Activated CD8-positive, alpha-beta memory T cell treated with anti-CD3 and anti-CD28 coated beads for 36 hours (primary cell): ENCODE data around the gene PPP6R3. TPM values are rescaled to one million over a fixed set of nuclear protein-coding genes. Genes with fewer than 3 reads are reported as not detected.
"Not testable (repeated sequence)": the region's sequence is repeated elsewhere in the genome, so short reads cannot be mapped to it uniquely, and the experiment has no call there.

Experiments used
- CTCF ChIA-PET: fragments of 350-600 bp; sonication (Branson Sonifier 250); formaldehyde crosslinking; loops from one replicate; lab custom pipeline; 2021; ENCODE audit warnings: antibody characterized with exemption; lab: Charles Lee
- POLR2A ChIA-PET: fragments of 350-600 bp; sonication (Branson Sonifier 250); formaldehyde crosslinking; loops from one replicate; lab custom pipeline; 2021; ENCODE audit warnings: antibody characterized with exemption; lab: Charles Lee
- total RNA-seq, 2 experiments: library from RNA; stranded (reverse); gene quantifications; one replicate each; pipeline ENCODE4 v1.2.3, GENCODE V29; 2021

The PPP6R3 gene
- total RNA-seq, 2 experiments from 2014 or later: 116 to 120 TPM

DNA sequence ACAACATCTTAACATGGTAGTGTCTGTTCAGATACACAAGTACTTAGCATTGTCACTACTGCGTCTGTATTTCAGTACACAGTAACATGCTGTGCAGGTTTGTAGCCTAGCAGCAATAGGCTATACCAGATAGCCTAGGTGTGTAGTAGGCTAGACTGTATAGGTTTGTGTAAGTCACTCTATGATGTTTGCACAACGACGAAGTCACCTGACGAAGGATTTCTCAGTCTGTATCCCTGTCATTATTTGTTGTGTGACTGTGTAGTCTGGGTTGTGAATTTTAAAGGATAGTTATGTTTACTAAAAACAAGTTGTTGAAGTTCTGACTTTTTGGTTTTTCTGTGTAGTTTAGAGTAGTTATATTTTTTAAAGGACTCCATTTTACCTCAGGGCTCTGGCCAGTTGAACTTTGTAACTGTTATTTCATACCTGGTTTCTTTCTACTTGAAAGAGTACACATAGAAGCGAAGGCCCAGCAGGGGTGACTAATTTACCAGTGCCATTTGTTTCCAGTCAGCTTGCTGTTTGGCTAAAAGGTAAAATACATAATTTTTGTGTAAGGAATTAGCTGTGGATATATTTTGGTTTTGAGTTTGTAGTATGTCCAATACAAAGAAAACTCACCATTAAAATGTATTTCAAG lies 72.3 kb downstream of the PPP6R3 start:
- ChIA-PET POLR2A (interaction anchor here (1.0 kb wide), 1 partner anchor 12 kb away, joined by 3 read pairs; no protein-coding TSS in a partner anchor), CTCF (interaction anchor here (0.6 kb wide), 1 partner anchor 69 kb away, joined by 3 read pairs; no protein-coding TSS in a partner anchor)

DNA sequence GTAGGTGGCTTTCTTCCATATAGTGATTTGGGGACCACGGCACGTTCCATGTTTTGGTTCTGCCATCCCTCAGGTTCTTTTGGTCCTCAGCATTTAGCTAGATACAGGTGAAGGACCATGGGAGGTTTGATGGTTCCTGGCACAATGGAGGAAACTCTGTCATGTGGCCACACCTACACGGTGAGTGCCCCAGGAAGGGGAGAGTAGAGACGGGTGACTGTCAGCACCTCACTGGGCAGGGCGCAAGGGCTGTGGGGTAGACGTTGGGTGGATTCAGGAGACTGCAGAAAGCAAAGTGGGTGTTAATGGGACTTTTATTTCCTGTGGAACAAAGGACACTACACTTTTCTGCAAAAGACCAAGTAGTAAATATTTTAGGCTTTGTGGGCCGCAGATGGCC lies 73.4 kb downstream of the PPP6R3 start:
- ChIA-PET POLR2A (no interaction called here), CTCF (no interaction called here)

DNA sequence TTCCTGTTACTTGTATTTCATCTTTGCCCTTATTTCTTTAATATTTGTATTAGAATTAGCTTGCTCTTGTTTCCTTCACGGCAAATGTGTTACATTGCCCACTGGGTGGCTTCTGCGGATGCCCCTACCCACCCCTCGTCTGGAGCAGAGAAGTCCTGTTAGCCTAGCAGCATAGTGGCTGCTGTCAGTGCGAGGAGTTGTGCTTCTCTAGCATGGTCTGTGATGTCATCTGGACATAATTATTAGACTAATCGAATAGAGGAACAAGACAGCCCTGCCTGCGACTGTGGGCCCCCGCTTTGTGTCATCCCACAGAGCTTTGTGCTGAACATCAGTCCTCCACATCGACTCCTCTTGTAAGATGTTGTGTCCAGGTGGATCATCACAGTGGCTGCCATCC lies 74.5 kb downstream of the PPP6R3 start:
- ChIA-PET POLR2A (no interaction called here), CTCF (no interaction called here)

DNA sequence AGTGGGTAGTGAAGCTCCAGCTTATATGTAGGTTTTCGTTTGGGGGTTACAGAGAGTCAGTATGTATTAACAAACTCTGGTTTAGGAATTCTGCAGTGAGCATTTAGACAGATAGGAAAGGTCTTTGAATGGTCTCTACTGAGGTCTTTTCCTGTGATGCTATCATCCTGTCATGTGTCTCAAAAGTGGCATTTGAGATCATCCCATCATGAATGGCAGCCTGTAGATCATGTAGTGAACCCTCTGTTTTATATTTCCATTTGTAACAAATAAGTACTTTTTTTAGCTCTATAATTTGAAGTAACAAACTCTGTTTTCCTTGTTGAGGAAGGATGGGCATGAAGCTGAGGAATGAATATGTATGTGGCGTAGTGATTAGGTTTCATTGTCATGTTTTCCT lies 76.2 kb downstream of the PPP6R3 start:
- ChIA-PET POLR2A (no interaction called here), CTCF (no interaction called here)

DNA sequence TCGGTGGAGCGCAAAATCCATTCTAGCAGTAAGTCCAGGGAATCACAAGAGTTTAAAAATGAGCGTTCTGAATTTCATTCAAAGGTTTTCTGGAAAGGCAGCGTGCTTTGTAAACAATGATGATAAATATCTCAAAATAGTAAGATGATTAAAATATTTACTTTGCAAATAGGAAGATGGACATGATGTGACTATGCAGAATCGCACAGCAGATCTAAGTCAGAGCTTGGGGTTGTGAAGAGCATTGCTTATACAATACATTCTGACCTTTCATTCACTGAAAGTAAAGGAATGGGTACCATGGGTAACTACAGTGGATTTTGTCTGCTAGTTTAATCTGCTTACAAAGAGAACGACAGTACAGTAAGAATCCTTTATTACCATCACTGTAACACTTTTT lies 77.5 kb downstream of the PPP6R3 start:
- ChIA-PET CTCF (no interaction called here), POLR2A (no interaction called here)

DNA sequence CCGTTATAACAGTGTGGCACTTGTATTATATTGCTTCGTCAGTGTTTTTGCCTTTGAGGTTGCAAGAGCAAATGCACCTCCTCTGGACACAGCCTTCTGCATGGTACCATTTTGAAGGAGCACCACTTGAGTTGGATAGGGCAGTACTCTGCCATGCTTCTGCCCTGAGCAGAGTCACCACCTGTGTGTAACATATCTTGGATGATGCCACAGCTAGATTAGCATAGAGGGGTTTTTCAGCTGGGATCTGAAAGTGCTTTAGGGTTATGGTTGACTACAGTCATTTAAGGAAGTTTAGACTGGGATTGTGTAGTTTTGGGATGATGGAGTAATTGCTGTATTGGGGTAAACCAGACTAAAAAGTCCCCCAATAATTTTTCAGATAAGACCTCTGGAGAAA lies 78.8 kb downstream of the PPP6R3 start:
- ChIA-PET POLR2A (no interaction called here), CTCF (no interaction called here)

DNA sequence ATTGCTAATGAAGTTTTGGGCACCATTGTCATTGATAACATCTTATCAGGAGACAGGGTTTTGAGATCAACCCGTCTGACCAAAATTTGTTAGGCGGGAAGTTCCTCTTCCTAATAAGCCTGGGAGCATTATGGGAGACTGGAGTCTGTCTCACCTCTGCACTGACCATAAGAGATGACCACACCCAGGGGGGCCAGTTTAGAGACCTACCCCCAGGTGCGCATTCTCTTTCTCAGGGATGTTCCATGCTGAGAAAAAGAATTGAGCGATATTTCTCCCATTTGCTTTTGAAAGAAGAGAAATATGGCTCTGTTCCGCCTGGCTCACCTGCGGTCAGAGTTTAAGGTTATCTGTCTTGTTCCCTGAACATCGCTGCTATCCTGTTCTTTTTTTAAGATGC lies 80.0 kb downstream of the PPP6R3 start:
- CTCF ChIA-PET: not testable (repeated sequence)

DNA sequence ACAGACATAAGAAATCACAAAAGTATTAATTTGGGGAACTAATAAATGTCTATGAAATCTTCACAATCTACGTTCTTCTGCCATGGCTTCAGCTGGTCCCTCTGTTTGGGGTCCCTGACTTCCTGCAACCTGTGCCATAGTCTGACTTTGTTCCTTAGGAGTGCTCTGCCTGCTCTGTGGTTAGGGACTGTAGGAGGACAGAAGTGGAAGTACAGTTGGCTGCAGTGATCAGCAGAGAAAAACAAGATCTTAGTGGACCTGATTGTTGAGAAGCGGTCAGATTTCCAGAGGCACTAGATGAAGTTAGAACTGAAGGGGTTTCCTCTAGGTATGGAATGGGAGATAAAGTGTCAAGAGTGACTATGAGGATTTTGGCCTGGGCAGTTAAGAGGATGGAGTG lies 80.6 kb downstream of the PPP6R3 start:
- POLR2A ChIA-PET: no interaction called here

More for the DNA sequence above, 80.0 kb downstream of the PPP6R3 start:
- POLR2A ChIA-PET: not testable (repeated sequence)

DNA sequence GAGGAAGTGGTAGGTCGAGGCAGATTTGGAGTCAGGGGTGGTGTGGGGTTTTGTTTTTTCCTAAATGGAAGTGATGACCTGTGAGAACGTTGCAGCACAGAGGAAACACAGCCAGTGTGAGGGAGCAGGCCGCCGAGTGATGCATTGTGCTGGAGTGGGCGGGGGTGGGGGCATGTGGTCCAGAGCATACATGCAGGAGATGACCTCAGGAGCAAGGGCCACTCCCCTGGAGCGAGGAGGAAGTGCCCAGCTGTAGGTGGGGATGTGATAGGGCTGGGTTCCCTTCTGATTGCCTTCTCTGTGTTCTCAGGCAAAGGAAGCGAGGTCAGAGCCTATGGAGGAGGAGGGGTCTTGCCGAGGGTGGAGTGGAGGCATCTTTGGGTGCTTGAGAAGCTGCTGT lies 81.4 kb downstream of the PPP6R3 start:
- ChIA-PET CTCF (no interaction called here), POLR2A (no interaction called here)

More for the DNA sequence above, 80.6 kb downstream of the PPP6R3 start:
- CTCF ChIA-PET: no interaction called here

DNA sequence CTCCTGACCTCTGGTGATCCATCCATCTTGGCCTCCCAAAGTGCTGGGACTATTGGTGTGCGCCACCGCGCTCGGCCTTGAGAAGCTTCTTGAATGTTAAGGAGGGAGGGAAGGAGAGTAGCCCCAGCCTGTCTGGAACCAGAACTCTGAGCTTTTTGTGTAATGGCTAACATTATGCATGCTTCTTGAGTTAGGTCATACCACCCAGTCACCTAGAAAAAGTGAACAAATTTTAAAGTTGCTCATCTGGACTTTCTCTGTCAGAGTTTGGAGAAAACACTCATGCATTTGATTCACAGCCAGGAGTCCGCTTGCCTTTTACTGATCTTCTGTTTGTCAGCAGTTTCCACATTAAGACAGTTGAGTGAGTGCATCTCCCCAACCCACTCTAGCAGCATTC lies 82.1 kb downstream of the PPP6R3 start:
- ChIA-PET CTCF (no interaction called here), POLR2A (no interaction called here)

DNA sequence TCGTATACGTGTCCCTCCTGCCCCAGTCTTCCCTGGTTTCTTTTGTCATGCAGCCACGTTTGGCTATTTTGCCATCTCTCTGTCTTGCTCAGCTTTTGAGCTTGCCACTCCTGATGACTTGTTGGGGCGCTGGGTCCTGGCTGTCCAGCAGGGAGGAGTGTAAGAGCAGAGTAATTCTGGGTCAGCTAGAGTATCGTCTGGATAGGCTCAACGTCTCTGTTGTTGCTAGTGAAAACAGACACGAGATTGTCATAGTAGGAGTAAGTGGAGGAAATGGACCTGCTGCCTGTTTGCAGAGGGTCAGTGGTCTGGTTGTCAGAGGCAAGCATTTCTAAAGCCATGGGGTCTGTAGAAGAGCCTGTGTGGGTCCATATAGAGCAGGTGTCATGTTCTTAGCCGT lies 83.0 kb downstream of the PPP6R3 start:
- POLR2A ChIA-PET: no interaction called here
- CTCF ChIA-PET: no interaction called here

DNA sequence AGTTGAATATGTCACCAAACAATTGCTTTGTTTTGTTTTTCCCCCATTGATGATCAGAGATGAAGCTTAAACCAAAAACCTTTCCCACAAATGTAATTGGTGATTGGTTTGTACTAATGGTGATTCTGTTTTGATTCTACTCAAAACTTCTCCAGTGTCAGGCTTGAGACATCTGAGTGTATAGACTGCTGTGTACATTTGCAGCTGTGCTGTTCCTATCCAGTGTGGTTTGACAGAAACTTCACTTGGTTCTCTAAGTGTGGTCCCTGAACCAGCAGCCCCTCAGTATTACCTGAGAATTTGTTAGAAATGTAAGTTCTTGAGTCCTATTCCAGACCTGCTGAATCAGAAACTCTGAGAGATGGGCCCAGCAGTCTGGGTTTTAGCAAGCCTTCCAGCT lies 84.8 kb downstream of the PPP6R3 start:
- CTCF ChIA-PET: no interaction called here
- POLR2A ChIA-PET: no interaction called here

DNA sequence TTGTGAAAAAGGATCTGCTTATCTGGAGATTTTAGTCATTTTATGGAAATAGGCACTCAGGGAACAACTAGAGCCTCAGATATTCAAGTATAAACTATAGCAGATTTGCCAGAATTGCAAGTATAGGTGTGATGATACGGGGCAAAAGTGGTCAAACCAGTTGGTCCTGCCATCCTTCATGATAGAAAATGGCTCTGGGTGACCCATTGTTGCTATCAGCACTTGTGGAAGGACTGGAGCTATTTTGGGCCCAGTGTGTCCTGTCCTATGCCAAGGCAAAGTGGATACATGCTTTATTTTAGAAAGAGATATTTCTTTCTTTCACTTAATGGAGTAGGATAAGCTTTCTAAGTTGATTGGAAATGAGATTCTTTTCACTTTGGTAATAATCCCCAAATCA lies 85.2 kb downstream of the PPP6R3 start:
- ChIA-PET CTCF (no interaction called here), POLR2A (no interaction called here)

DNA sequence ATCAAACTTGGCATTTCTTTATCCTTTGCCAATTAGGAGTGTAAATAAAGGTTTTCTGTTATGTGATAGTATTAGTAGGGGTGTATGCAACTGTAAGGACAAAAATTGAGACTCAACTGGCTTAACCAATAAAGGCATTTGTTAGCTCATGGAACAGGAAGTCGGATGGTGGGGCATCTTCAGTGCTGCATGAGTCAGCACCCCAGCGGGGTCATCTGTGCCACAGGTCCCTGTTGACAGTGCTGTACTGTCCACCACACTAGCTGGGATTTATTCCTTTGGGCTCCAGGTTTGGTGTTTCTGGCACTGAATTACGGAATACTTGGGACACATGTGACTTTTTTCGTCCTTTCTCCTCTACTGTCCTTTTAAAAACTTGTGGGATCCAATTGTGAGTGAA lies 86.0 kb downstream of the PPP6R3 start:
- CTCF ChIA-PET: no interaction called here
- POLR2A ChIA-PET: no interaction called here

DNA sequence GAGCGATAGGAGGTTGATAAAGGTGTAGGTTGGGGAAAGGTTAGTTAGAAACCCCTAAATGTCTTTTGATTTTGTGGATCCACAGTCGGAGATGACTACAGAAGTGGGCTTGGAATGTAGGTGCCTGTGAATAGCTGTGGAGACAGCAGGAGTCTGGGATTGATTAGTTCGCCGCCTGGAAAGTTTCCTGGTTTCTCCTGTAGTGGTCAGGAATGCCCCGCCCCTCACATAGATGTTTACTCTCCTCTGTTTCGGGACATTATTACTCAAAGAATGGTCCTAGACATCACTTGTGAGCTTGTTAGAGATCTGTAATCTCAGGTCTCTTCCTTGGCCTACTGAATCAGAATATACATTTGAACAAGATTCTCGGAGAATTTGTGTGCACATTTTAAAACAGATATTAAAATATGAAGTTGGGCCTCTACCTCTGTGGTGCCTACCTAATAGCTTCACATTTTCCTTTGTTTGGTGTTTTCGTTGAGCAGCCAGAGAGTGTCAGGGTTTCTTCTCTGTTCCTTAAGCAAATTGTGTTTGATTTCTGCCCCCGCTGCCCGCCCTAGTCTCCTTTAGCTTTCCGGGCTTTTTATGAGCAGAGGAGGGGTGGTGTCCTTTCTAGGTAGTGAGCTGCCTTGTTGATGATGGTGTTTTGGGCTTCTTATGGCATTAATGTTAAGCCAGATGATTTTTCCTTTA lies 89.4 kb downstream of the PPP6R3 start:
- POLR2A ChIA-PET: no interaction called here
- CTCF ChIA-PET: interaction anchor here (0.8 kb wide), 1 partner anchor 103 kb away, joined by 3 read pairs; no protein-coding TSS in a partner anchor

DNA sequence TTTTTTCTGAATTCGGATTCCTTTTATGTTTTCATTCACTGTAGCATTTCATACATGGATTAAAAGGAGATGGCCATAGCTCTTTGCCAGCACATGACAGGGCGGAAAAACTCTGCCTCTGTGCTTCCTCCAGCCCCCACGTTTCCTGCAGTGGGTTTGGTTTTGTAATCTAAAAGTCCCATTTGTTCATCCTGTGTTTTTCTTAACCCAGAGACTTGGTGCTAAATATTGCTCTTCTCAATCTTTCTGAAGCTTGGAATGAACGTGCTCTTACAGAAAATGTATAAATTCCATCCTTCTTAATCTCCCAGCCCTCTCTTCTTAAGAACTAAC lies 89.9 kb downstream of the PPP6R3 start:
- CTCF ChIA-PET: interaction anchor here (0.5 to 0.8 kb wide), 2 partner anchors 69 to 104 kb away, joined by 3 to 6 read pairs; no protein-coding TSS in a partner anchor
- POLR2A ChIA-PET: no interaction called here

DNA sequence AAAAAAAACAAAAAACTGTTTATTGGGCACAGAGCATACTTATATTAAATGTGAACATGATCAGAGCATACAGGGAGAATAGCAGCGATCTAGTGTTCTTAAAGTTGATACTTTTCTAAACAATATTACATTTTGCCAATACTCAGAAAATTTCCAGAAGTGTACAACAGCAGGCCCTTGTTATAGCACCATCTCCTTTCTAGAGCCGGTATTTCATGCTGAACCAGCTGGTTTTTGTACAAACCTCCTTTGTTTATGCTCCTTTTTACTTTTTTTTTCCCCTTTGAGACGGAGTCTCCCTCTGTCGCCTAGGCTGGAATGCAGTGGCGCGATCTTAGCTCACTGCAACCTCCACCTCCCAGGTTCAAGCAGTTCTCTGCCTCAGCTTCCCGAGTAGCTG lies 90.7 kb downstream of the PPP6R3 start:
- POLR2A ChIA-PET: no interaction called here
- CTCF ChIA-PET: interaction anchor here (0.5 kb wide), 1 partner anchor 69 kb away, joined by 6 read pairs; no protein-coding TSS in a partner anchor

DNA sequence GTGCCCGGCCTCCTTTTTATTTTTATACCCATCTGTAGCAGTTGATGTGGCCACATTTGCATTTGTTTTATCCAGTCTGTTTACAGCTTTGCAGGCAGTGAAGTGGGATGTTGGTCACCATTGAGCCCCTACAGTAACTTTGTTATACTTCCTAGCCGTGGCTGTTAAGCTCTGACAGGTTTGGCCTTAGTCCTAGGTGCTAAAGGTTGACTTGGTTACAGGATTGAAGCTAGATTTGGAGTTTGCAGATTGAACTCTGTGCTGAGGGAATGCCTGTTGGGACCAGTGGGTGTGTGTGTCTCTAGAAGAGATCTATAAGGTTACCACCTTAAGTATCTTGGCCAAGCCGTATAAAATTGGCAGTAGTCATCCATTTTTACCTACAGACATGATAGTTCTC lies 91.2 kb downstream of the PPP6R3 start:
- ChIA-PET POLR2A (no interaction called here), CTCF (no interaction called here)

DNA sequence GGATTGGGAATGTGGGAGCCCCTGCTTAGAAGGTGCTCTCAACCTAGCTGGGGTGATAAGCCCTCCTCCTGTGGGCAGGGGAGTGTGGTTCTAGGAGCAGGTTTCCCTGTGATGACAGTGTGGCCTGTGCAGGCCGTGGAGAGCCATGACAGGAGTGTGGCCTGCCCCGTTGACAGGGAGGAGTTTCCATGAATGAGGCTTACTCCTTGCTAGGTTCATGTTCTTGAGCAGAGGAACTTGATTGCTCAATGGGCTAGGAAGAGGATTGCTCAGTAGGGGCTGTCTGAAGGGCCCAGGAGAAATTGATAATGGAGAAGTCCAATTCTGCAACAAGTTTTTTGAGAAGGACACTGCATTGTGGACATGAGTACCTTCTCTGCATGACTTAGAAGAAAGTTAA lies 92.0 kb downstream of the PPP6R3 start:
- ChIA-PET POLR2A (no interaction called here), CTCF (no interaction called here)

DNA sequence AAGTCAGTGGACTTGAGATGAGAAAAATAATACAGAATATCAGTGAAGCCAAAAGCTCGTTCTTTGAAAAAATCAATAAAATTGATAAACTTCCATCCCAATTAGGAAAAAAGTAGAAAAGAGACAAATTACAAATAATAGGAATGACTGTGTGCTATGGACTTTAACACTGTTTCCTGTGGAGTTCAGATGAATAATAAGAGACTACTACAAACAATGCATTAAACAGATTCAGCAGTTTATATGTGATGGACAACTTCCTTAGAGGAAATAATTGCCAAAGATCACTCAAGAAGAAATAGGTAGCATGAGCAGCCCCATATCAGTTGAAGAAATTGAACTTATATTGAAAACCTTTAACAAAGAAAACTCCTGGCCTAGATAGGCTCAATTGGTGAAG lies 99.7 kb downstream of the PPP6R3 start:
- CTCF ChIA-PET: no interaction called here
- POLR2A ChIA-PET: no interaction called here

DNA sequence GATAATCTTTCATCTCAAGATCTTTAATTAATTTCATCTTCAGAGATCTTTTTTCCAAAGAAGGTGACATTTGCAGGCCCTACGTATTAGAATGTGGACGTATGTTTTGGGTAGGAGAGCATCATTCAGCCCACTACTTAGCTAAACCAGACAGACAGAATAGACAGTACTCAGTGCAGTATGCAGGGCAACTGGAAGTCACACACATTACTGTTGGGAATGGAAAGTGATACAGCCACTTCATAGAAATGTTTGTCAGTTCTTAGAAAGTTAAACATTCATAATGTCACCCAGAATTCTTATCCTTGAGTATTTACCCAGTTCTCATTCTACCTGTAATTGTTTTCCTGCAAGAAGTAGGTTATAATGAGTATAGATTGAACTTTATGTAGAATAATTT lies 102.9 kb downstream of the PPP6R3 start:
- POLR2A ChIA-PET: no interaction called here
- CTCF ChIA-PET: interaction anchor here (1.3 kb wide), 1 partner anchor 100 kb away, joined by 3 read pairs; no protein-coding TSS in a partner anchor
